ENCODE results near the gene AUP1.

DNA sequence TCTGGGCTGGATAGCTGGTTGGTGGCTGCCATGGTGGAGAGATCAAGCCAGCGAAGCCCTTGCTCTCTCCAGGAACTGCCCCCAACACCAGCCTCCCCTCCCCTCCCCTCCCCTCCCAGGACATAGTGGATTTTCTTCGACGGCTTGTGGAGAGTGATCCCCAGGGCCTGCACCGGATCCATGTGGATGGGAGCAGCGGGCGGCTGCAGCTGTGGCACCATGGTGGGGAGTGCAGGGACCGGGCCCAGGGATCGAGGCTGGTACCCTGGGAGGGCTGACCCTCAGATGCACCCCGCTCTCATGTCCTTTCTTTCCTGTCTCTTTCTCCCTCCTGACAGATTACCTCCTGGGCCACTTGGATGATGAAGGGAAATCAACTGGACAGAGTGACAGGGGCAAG lies 39.6 kb downstream of the AUP1 start:
- TF ChIP-seq CTCF (IDR thresholded peaks at IDR 0.05) (no peak), POLR2A (IDR thresholded peaks at IDR 0.05) (no peak)
